GM12891 (cell line): Measurements from ENCODE around the gene GTPBP8.

Source experiments
- DNase-seq: peaks from one replicate; pipeline ENCODE4 v3.0.0; 2011; ENCODE audit warnings: low spot score; ENCODE audit not compliant: insufficient read length
- FAIRE-seq: peaks from 2 replicates; lab custom pipeline; 2011; peaks lifted over from hg19 to GRCh38; lab: Jason Lieb, UNC
- PAX5 ChIP-seq: IDR thresholded peaks from 2 replicates; pipeline ENCODE4 v1.6.1; 2011; ENCODE audit warnings: low read length, moderate library complexity, mild to moderate bottlenecking; ENCODE audit not compliant: insufficient read depth, severe bottlenecking
- POLR2A ChIP-seq: IDR thresholded peaks from 2 replicates; pipeline ENCODE4 v1.6.1; 2011; ENCODE audit warnings: low read depth, low read length, control low read depth
- POLR2AphosphoS5 ChIP-seq: IDR thresholded peaks from 2 replicates; pipeline ENCODE4 v1.6.1; 2011; ENCODE audit warnings: low read depth, low read length, control low read depth
- POU2F2 ChIP-seq: IDR thresholded peaks from 2 replicates; pipeline ENCODE4 v1.6.1; 2011; ENCODE audit warnings: low read depth, mild to moderate bottlenecking, control low read depth, low read length, moderate library complexity
- SPI1 ChIP-seq: IDR thresholded peaks from 2 replicates; pipeline ENCODE4 v1.6.1; 2011; ENCODE audit warnings: low read depth, low read length, control low read depth
- TAF1 ChIP-seq: IDR thresholded peaks from 2 replicates; pipeline ENCODE4 v1.6.1; 2011; ENCODE audit warnings: low read depth, low read length, control low read depth

GTPBP8 gene

DNA sequence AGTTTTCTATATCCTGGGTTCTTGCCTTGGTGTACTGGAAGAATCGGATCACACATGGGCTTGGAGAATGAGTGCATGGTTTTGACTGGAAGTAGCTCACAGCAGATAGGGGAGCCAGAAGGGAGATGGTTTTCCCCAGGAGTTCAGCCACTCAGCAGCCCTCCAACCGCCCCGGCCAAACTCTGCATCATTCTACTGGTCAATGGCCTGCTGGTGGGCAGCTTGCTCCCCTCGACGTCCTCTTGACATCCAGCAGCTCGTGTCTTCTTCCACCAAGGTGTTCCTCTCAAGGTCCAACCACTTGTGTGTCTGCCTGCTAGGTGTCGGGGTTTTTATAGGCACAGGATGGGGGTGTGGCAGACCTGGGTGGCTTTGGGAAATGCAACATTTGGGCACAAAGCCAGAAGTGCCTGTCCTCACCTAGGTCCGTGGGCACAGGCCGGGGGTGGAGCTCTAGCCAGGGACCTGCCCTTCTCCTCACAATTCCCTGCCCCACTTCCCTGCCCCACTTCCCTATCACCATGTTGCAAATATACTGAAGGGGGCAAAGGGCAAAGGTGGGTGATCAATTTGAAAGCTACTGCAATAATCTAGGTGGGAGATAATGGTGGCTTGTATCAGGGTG, 3.0 kb upstream of the GTPBP8 start:
- no peak for TF ChIP-seq TAF1
- TF ChIP-seq POLR2A: no peak
- no peak for TF ChIP-seq POLR2AphosphoS5
- TF ChIP-seq POU2F2: no peak
- no peak for TF ChIP-seq SPI1
- no peak for TF ChIP-seq PAX5
- no peak for DNase-seq
- FAIRE-seq: no peak

DNA sequence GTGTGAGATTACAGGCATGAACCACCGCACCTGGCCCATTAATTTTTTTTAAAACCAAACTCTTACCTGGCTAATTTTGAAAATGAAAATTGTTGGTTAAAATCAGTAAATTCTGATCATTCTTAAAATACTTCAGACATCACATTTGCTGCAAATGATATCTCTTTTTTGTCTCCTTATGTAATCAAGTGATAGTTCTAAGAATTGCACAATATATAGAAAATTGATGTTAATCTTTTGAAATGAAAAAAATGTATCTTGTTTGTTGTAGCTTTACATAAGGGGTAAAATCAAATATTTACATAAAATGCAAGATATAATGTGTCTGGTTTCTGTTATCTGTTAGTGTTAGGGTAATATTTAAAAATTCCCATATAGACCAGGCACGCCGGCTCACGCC, 5.0 kb downstream of the GTPBP8 start:
- no peak for FAIRE-seq

GRCh38 chr3:113000691-113001090, 9.9 kb downstream of the GTPBP8 start:
- TF ChIP-seq PAX5: no peak
- no peak for TF ChIP-seq POLR2A
- no peak for TF ChIP-seq TAF1
- no peak for TF ChIP-seq POLR2AphosphoS5
- DNase-seq (no peak), FAIRE-seq (no peak)

More for the DNA sequence above, 5.0 kb downstream of the GTPBP8 start:
- no peak for DNase-seq
- no peak for TF ChIP-seq PAX5
- TF ChIP-seq POLR2A: no peak
- TF ChIP-seq POU2F2: no peak
- TF ChIP-seq POLR2AphosphoS5: no peak
- no peak for TF ChIP-seq SPI1
- no peak for TF ChIP-seq TAF1

GRCh38 chr3:113002037-113002436, 11.3 kb downstream of the GTPBP8 start:
- no peak for FAIRE-seq
- TF ChIP-seq POU2F2 (no peak), PAX5 (no peak), POLR2A (no peak), TAF1 (no peak), POLR2AphosphoS5 (no peak), SPI1 (no peak)
- DNase-seq: no peak

GRCh38 chr3:113002679-113003078, 11.9 kb downstream of the GTPBP8 start:
- DNase-seq (no peak), FAIRE-seq (peak; percentile 54)
- 0 out of 2 replicates have a peak, but pooled peaks have one; percentile 20 for TF ChIP-seq SPI1
- TF ChIP-seq POU2F2: no peak

GRCh38 chr3:113005611-113006010, 14.8 kb downstream of the GTPBP8 start:
- no peak for FAIRE-seq
- no peak for TF ChIP-seq POU2F2
- TF ChIP-seq PAX5: no peak
- no peak for TF ChIP-seq TAF1
- no peak for TF ChIP-seq SPI1
- no peak for TF ChIP-seq POLR2A
- no peak for TF ChIP-seq POLR2AphosphoS5
- DNase-seq: no peak

- no peak for DNase-seq
- FAIRE-seq: no peak
- TF ChIP-seq POU2F2 (no peak), SPI1 (no peak), TAF1 (no peak), POLR2AphosphoS5 (no peak), POLR2A (no peak), PAX5 (no peak)
These were observed 15.7 kb downstream of the GTPBP8 start for GRCh38 chr3:113006359-113007056.

- TF ChIP-seq SPI1: no peak
- no peak for TF ChIP-seq PAX5
- no peak for TF ChIP-seq POU2F2
- no peak for TF ChIP-seq POLR2A
- TF ChIP-seq POLR2AphosphoS5: no peak
- TF ChIP-seq TAF1: no peak
- DNase-seq: no peak
- FAIRE-seq: no peak
These were observed 17.3 kb downstream of the GTPBP8 start for GRCh38 chr3:113008117-113008516.

DNA sequence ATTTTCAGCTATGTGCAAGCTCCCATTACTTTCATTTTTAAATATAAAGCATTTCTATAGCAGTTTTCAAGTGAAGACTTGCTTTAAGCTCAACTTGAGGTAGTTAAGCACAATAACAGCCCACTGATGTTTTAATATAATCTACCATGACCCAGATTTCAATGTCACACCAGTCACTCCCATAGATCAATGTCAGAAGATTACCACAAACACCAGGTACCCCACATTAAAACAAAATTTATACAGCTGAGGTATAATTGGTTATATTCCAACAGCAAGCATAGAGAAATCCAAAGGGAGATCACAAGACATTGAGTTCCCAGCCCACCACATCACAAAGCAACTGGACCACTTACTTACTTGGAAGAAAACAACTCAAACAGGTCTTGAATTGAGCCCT, 22.8 kb downstream of the GTPBP8 start:
- DNase-seq: no peak
- no peak for FAIRE-seq
- no peak for TF ChIP-seq POLR2AphosphoS5
- no peak for TF ChIP-seq SPI1
- TF ChIP-seq POU2F2: no peak
- TF ChIP-seq POLR2A: no peak
- no peak for TF ChIP-seq TAF1
- TF ChIP-seq PAX5: no peak

GRCh38 chr3:113018536-113019181, 27.9 kb downstream of the GTPBP8 start:
- FAIRE-seq (peak; percentile 85), DNase-seq (no peak)
- no peak for TF ChIP-seq PAX5
- TF ChIP-seq POLR2AphosphoS5: no peak
- TF ChIP-seq TAF1: no peak
- no peak for TF ChIP-seq POLR2A
- TF ChIP-seq POU2F2: no peak
